NCI-H128 (cell line): ENCODE data around the gene PARP8.

Source experiments
- DNase-seq: peaks from one replicate; lab custom pipeline; 2025; ENCODE audit not compliant: unreplicated experiment; lab: John Stamatoyannopoulos, UW

The PARP8 gene

GRCh38 chr5:50724262-50724661 is 57.8 kb downstream of the PARP8 start:
- DNase-seq = no peak

- DNase-seq = no peak
These were observed 59.5 kb downstream of the PARP8 start for GRCh38 chr5:50725800-50726474.

- DNase-seq = no peak
These were observed 60.2 kb downstream of the PARP8 start for GRCh38 chr5:50726475-50727148.

DNA sequence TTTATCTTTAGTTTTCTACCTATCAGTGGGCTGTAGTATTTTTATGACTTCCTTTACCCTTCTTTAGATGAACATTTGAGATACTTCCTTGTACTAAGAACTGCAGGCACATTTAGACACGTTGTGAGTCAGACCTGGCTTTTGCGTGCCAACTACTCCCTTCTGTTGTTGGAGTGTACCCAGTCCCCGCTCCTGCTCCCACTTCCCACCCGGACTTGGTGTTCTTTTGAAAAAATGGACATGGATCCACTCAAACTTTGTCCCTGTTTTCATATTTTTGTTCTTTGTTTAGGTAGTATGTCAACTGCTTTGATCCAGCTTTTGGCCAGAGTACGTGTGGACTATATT is 60.7 kb downstream of the PARP8 start:
- no peak for DNase-seq

DNA sequence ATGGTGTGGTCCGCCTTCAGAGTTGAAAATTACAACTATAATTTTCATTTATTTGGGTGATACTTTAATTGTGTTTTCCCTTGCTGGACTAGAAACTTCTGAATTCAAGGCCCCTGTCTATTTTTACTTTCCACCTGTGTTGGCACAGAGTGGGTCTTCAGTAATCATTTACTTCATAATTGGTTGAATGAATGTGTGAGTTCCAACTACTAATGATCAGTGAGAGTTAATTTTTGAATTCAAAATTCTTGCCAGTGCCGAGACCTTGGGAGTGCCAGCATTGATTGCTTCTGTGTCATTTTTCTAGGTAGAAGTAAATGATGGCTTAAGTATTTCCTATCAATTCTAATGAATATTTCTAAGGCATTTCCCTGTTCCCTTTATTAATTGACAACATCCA is 61.4 kb downstream of the PARP8 start:
- DNase-seq = no peak

DNA sequence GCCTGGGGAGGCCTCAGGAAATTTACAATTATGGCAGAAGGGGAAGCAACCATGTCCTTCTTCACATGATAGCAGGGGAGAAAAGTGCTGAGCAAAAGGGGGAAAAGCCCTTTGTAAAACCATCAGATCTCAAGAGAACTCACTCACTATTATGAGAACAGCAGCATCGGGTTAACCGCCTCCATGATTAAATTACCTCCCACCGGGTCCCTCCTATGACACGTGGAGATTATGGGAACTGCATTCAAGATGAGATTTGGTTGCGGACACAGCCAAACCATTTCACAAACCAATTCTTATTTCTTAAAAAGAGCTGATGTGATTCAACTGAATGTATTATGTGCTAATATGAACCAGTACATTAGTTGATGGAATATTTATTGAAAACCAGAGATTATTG is 63.9 kb downstream of the PARP8 start:
- no peak for DNase-seq

- DNase-seq = no peak
These were observed 64.4 kb downstream of the PARP8 start for GRCh38 chr5:50730841-50731240.

- no peak for DNase-seq
These were observed 67.3 kb downstream of the PARP8 start for GRCh38 chr5:50733741-50734140.

DNA sequence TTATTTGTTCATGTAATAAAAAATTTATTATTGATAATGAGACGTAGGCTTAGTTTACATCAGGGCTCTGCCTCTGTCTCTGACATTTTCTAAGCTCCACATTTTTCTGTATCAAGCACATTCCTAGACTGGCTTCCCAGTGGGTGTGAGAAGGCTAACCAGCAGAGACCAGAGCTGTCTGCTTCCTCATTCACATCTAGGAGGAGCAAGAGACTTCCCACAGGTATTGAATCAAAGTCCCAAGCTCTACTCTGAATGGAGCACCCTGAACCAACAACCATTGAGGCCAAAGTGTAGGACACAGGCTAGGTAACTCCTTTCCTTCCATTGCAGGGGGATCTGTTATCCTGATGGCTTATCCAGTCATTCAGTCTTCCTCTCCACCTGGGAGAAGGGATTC is 72.4 kb downstream of the PARP8 start:
- DNase-seq = no peak

DNA sequence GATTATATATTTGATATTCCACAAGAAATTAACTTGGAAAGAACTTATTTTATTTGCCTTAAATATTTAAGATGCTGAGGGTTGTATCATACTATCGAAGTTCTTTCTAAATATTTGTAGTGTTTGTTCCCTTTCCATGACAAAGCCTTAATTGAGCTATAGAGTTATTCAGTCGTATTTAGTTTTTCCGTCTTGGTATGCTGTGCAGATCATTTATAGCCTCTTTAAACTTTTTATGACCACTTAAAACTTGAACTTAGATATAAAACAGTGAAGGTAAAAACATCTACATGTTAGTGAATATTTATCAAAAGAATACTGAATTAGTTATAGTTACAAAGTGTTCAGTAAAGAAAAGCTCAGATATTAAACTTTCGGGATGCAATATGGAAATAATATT is 74.4 kb downstream of the PARP8 start:
- DNase-seq = no peak

DNA sequence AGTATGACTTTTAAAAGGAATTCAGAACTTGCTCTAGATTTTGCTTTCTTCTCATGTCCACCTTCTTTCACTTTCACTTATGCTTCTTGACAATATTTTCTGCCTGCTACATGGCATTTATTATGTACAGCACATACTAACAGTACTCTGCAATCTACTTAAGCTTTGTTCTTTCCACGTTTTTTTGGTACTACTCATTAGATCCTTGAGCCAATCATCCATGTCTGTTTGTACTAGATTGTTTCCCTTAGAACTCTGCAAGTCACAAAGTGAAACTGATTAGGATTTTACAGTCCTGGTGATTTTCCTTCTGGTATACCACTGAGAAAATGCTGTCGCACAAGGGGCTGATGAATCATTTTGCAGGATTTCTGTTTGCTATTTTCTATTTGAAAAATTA is 78.3 kb downstream of the PARP8 start:
- DNase-seq = no peak

- DNase-seq = no peak
These were observed 78.9 kb downstream of the PARP8 start for GRCh38 chr5:50745221-50745910.

- DNase-seq = no peak
These were observed 82.7 kb downstream of the PARP8 start for GRCh38 chr5:50749181-50749580.

GRCh38 chr5:50749873-50750272 is 83.4 kb downstream of the PARP8 start:
- no peak for DNase-seq

DNA sequence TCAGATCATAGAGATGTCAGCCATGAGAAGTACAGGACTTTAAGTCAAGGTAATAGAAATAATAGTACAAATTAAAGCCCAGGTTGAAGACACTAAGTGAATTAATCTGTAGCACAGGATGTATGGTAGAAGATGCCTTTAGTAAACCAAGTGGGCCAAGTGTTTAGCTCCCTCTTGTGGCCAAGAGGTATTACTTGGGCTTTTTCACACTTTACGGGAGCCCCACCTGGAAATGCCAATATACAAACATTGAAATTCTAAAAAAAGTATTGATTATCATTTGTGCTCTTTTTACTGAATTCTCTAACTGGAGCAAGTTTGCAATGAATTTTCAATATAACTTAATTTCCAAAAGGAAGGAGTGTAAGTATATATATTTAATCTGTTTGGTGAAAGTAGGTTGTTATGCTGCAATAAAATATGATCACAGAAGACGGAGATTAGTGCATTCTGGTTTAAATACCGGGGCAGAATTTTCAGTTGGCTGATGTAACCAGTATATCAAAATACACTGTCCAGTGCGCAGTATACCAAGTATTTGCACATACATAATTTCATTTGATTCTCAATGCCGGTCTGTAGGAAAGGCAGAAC is 84.7 kb downstream of the PARP8 start:
- DNase-seq = no peak

DNA sequence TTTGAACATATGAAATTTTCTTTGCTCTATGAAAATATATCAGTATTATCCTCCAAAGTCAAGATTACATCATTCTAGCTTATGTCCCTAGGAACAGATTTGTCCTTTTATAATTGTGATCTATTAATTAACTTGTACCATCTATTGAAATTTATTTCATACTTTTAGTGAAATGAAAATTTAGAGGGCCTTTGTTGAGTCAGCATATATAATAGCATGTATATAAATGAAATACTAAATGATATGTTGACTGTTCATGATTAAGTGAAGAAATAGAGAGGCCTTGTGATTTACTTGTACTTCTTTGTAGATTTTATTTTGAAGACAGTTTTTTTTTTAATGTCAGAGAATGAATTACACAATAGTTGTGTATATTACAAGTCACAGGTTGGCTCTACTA is 86.4 kb downstream of the PARP8 start:
- DNase-seq = no peak

- DNase-seq = no peak
These were observed 93.3 kb downstream of the PARP8 start for GRCh38 chr5:50759526-50760270.

GRCh38 chr5:50763351-50763750 is 96.9 kb downstream of the PARP8 start:
- DNase-seq = no peak

GRCh38 chr5:50763846-50764245 is 97.4 kb downstream of the PARP8 start:
- no peak for DNase-seq

DNA sequence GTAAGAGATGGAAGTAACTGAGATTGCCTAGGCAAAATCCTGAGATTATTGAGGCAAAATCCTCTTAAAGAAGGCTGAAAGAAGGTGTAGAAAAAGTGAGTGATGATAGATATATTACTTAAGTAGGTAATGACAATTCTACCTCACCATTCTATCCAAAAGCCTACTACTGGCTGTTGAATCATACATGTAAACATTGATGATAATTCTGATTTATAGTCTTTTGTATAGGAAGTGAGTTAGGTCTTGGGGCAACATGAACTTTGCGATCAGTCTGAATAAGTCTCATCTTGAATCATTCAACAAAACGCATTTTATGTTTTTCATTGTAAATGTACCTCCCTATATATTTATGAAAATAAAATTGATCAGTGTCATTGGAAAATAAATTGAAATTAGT is 99.6 kb downstream of the PARP8 start:
- DNase-seq = no peak

GRCh38 chr5:50766462-50766861 is 100.0 kb downstream of the PARP8 start:
- no peak for DNase-seq
